ENCODE measurements around the gene FBLN2. TPM values are rescaled to one million over a fixed set of nuclear protein-coding genes. Genes with fewer than 3 reads are reported as not detected.

The FBLN2 gene
- total and polyA plus RNA-seq, 7 donors: 12.8 to 59.4 (median 24.9) TPM

GRCh38 chr3:13524979-13525669 lies 23.8 kb upstream of the FBLN2 start:
- Histone ChIP-seq H3K9me3 (no peaks in the 10 kb centered on the region), H3K4me1 (no peaks in the 10 kb centered on the region), H3K36me3 (ENCODE audit: insufficient read depth in 1 of 2, low read depth in 1 of 2) (no peaks in the 10 kb centered on the region), H3K27me3 (ENCODE audit: insufficient read depth in 3 of 3, low read length in 2 of 3) (no peaks in the 10 kb centered on the region), H3K4me3 (no peak overlapping the region), H3K27ac (no peak overlapping the region)
- no peak for TF ChIP-seq CTCF (IDR thresholded peaks at IDR 0.05)
- ATAC-seq (peak in 1 of 4 donors; percentile 45), DNase-seq (peak in 1 of 2 donors; percentile 41)
- WGBS, 3 donors: 67 to 73% (median 69%) methylated on average over 10 of the region's 10 CpGs
- intact Hi-C loops (cut with DNase I): no loop called here

DNA sequence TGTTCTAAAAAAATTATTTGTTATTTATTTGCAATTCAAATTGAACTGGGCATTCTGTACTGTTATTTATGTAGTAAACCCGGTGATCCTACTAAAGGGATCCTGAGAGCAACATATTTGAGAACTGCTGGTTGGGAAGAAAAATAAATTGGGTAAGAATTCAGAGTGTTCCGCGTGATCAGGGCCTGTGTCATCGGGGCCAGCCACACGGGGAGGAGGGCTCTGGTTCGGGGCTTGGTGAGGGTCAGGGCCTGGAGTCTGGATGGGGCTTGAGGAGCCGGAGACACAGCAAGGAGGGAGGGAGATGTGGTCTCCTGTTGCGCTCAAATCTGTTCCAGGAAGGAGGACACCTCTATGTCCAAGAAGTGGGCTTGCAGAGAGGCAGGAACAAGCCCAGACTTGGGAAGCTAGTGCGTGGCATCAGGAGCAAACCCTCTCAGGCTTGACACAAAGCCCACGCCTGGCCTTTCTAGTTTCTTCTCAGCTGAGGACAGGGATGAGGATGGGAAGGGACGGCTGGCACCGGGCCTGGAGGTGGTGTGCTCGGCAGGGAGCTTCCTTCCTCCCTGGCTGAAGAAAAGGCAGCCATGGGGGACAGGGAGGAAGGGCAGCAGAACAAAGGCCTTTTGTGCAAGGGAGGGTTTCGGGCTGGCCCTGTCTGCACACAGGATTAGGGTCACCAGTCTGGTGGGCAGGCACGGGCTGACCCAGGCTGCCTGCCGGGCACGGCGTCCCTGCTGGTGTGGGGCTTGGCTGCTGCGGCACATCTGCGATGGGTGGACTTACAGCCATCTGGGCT lies 22.9 kb upstream of the FBLN2 start:
- peak in 3 of 4 donors; percentile 46 to 58 (median 49) for ATAC-seq
- WGBS, 3 donors: 50 to 61% (median 52%) methylated on average over 20 of the region's 20 CpGs
- no peak for TF ChIP-seq CTCF (IDR thresholded peaks at IDR 0.05)
- Histone ChIP-seq H3K9me3 (no peaks in the 10 kb centered on the region), H3K4me1 (no peaks in the 10 kb centered on the region), H3K36me3 (ENCODE audit: insufficient read depth in 1 of 2, low read depth in 1 of 2) (no peaks in the 10 kb centered on the region), H3K4me3 (no peak overlapping the region), H3K27ac (no peak overlapping the region), H3K27me3 (ENCODE audit: insufficient read depth in 3 of 3, low read length in 2 of 3) (no peaks in the 10 kb centered on the region)
- DNase-seq: peak in 1 of 2 donors; percentile 65
- intact Hi-C loops (cut with DNase I): no loop called here

GRCh38 chr3:13526626-13526949 lies 22.3 kb upstream of the FBLN2 start:
- intact Hi-C loops (cut with DNase I): no loop called here
- Histone ChIP-seq H3K4me1 (no peaks in the 10 kb centered on the region), H3K9me3 (no peaks in the 10 kb centered on the region), H3K27ac (no peak overlapping the region), H3K36me3 (ENCODE audit: insufficient read depth in 1 of 2, low read depth in 1 of 2) (no peaks in the 10 kb centered on the region), H3K27me3 (ENCODE audit: insufficient read depth in 3 of 3, low read length in 2 of 3) (no peaks in the 10 kb centered on the region), H3K4me3 (no peak overlapping the region)
- TF ChIP-seq CTCF (IDR thresholded peaks at IDR 0.05): no peak
- WGBS, 3 donors: 64 to 80% (median 66%) methylated on average over 5 of the region's 5 CpGs
- ATAC-seq (peak in 1 of 4 donors; percentile 11), DNase-seq (no peak)

- Histone ChIP-seq H3K9me3 (no peaks in the 10 kb centered on the region), H3K4me1 (no peaks in the 10 kb centered on the region), H3K27ac (no peak overlapping the region), H3K4me3 (no peak overlapping the region), H3K36me3 (ENCODE audit: insufficient read depth in 1 of 2, low read depth in 1 of 2) (no peaks in the 10 kb centered on the region), H3K27me3 (ENCODE audit: insufficient read depth in 3 of 3, low read length in 2 of 3) (no peaks in the 10 kb centered on the region)
- 63 to 71% (median 65%) methylated on average over 10 to 11 of the region's 11 CpGs for WGBS, 3 donors
- ATAC-seq: peak in 2 of 4 donors; percentile 29 to 45
- TF ChIP-seq CTCF (IDR thresholded peaks at IDR 0.05): no peak
- intact Hi-C loops (cut with DNase I): no loop called here
- DNase-seq: peak in 1 of 2 donors; percentile 76
These were observed 20.6 kb upstream of the FBLN2 start for GRCh38 chr3:13528217-13528867.
